Osteoblast (primary cell): ENCODE results near the gene CLRN3. TPM values are rescaled to one million over a fixed set of nuclear protein-coding genes. Genes with fewer than 3 reads are reported as not detected.

Source experiments
- DNase-seq: peaks from one replicate; pipeline ENCODE4 v3.0.0; 2011; ENCODE audit warnings: low spot score, mixed read lengths; ENCODE audit not compliant: insufficient read length; ENCODE audit errors: missing footprints
- H2AFZ ChIP-seq: 2 replicates; pipeline ENCODE4 v1.6.0; 2011; ENCODE audit warnings: mild to moderate bottlenecking, low read length
- H3K27ac ChIP-seq: 2 replicates; pipeline ENCODE4 v1.5.1; 2011; ENCODE audit warnings: mild to moderate bottlenecking, low read depth, low read length, moderate library complexity
- H3K27me3 ChIP-seq: 2 replicates; pipeline ENCODE4 v1.6.0; 2012; ENCODE audit warnings: mild to moderate bottlenecking, control low read depth, inconsistent platforms, low read length, moderate library complexity; ENCODE audit not compliant: insufficient read depth
- H3K36me3 ChIP-seq: 2 replicates; pipeline ENCODE4 v1.5.1; 2011; ENCODE audit warnings: mild to moderate bottlenecking, low read length, control low read depth, moderate library complexity; ENCODE audit not compliant: insufficient read depth
- H3K4me1 ChIP-seq: 2 replicates; pipeline ENCODE4 v1.5.1; 2011; ENCODE audit warnings: mild to moderate bottlenecking, low read length, control low read depth, moderate library complexity; ENCODE audit not compliant: insufficient read depth
- H3K4me2 ChIP-seq: 2 replicates; pipeline ENCODE4 v1.6.0; 2011; ENCODE audit warnings: mild to moderate bottlenecking, low read length; ENCODE audit not compliant: insufficient read depth
- H3K4me3 ChIP-seq: fragments of 200-600 bp; sonication (generic); 3 replicates; pipeline ENCODE4 v1.5.1; 2012; ENCODE audit warnings: mild to moderate bottlenecking, low read length, inconsistent platforms; ENCODE audit not compliant: insufficient read depth
- H3K79me2 ChIP-seq: 2 replicates; pipeline ENCODE4 v1.6.0; 2012; ENCODE audit warnings: mild to moderate bottlenecking, low read length, control low read depth, inconsistent platforms; ENCODE audit not compliant: insufficient read depth
- H3K9me3 ChIP-seq: 2 replicates; pipeline ENCODE4 v1.5.1; 2011; ENCODE audit warnings: low read depth, low read length, control low read depth
- H4K20me1 ChIP-seq: 2 replicates; pipeline ENCODE4 v1.6.0; 2012; ENCODE audit warnings: mild to moderate bottlenecking, low read length, control low read depth; ENCODE audit not compliant: insufficient read depth
- total RNA-seq: library from RNA; depleted of rRNA; stranded (reverse); fragments of >200 nt; gene quantifications from 2 replicates; pipeline ENCODE4 v1.2.3, GENCODE V29; 2012
- TF ChIP-seq, protein P1 (sequence below): IDR thresholded peaks from 2 replicates; pipeline ENCODE4 v1.5.1; 2011; ENCODE audit warnings: mild to moderate bottlenecking, low read depth, low read length, moderate library complexity; ENCODE audit errors: extremely low read depth

CLRN3 gene
- total RNA-seq, 1 donor: not detected

DNA sequence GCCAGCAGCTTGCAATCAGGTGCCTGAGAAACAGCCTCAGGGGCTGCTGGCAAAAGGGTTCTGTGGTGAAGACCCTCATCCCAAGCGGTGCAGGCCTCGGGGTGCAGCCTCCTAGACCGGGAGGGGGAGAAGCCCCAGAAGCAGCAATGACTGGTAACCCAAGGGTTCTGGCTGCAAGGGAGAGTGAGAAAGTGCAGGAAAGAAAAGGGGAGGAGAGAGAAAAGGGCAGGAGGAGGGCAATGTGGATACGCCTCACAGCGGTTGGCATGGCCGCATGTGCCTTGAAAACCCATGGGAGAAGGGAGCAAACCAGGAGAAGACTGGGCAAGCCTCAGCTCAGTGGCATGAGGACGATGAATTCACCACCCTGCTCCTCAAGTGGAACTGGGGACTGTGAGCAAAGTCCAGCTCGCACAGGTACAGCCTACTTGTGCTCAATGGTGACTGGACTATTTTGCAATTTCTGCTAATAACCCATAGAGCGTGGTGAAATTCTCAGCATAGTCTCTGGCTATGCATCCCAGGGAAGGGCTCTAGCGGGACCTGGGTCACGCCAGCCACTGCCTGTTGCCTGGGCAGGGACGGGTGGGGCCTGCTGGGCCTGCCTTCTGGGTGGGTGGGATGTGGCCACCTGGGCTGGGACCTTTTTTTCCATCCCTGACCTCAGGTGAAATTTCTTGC, 6.2 kb downstream of the CLRN3 start:
- no peak overlapping the region for H3K27ac ChIP-seq
- H3K36me3 ChIP-seq: no peaks in the 10 kb centered on the region
- DNase-seq: no peak
- TF ChIP-seq, protein P1, sequence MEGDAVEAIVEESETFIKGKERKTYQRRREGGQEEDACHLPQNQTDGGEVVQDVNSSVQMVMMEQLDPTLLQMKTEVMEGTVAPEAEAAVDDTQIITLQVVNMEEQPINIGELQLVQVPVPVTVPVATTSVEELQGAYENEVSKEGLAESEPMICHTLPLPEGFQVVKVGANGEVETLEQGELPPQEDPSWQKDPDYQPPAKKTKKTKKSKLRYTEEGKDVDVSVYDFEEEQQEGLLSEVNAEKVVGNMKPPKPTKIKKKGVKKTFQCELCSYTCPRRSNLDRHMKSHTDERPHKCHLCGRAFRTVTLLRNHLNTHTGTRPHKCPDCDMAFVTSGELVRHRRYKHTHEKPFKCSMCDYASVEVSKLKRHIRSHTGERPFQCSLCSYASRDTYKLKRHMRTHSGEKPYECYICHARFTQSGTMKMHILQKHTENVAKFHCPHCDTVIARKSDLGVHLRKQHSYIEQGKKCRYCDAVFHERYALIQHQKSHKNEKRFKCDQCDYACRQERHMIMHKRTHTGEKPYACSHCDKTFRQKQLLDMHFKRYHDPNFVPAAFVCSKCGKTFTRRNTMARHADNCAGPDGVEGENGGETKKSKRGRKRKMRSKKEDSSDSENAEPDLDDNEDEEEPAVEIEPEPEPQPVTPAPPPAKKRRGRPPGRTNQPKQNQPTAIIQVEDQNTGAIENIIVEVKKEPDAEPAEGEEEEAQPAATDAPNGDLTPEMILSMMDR: no peak
- no peak overlapping the region for H3K4me3 ChIP-seq
- H3K4me1 ChIP-seq: peaks cover 10% of the 10 kb centered on the region
- H2AFZ ChIP-seq: no peak overlapping the region
- no peaks in the 10 kb centered on the region for H3K79me2 ChIP-seq
- no peak overlapping the region for H3K4me2 ChIP-seq
- H3K9me3 ChIP-seq: no peaks in the 10 kb centered on the region
- no peaks in the 10 kb centered on the region for H4K20me1 ChIP-seq
- no peaks in the 10 kb centered on the region for H3K27me3 ChIP-seq

DNA sequence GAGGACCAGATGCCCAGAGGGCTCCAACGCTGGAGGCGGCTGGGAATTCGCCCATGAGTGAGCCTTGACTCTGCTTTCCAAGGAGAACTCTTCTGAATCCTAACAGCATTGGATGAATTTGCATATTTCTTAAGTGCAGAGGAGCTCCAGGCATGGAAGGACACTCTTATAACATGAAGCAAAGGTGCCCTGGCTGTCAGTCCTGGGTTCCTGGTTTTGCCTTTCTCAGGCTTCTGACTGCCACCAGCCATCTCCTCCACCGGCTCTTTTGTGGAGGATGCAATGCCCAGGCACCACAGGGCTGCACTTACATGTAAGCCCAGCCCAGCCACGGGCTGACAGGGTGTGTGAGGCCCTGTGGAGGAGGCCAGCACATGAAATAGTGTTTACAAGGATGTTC, 8.2 kb downstream of the CLRN3 start:
- no peaks in the 10 kb centered on the region for H3K27me3 ChIP-seq
- H2AFZ ChIP-seq: no peak overlapping the region

DNA sequence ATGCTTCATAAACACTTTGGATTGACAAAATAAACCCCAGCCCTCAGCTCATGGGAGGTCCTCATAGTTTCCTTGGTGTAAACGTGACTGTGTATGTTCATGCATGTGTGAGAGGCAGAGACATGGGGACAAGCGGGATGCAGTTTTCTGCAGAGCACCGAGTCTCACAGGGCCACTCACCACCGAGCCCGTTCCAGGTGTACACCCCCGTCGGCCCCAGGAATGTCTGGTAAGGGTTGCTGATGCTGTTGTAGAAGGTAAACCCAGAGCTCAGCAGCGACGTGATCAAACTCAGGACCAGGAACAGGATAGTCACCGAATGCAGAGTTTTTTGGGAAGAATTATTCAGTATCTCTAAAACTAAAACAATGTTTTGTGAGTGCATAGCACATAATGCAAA, 9.2 kb downstream of the CLRN3 start:
- Histone ChIP-seq H3K9me3 (no peaks in the 10 kb centered on the region), H3K4me2 (no peak overlapping the region), H4K20me1 (no peaks in the 10 kb centered on the region), H3K27me3 (no peaks in the 10 kb centered on the region), H3K4me3 (no peak overlapping the region), H3K36me3 (no peaks in the 10 kb centered on the region), H2AFZ (no peak overlapping the region), H3K4me1 (peaks cover 2% of the 10 kb centered on the region), H3K27ac (no peak overlapping the region), H3K79me2 (no peaks in the 10 kb centered on the region)
- TF ChIP-seq, protein P1: no peak
- no peak for DNase-seq

More for the DNA sequence above, 8.2 kb downstream of the CLRN3 start:
- DNase-seq: no peak
- H4K20me1 ChIP-seq: no peaks in the 10 kb centered on the region
- H3K9me3 ChIP-seq: no peaks in the 10 kb centered on the region
- TF ChIP-seq, protein P1: no peak
- no peaks in the 10 kb centered on the region for H3K36me3 ChIP-seq
- no peak overlapping the region for H3K27ac ChIP-seq
- no peak overlapping the region for H3K4me2 ChIP-seq
- H3K79me2 ChIP-seq: no peaks in the 10 kb centered on the region
- no peak overlapping the region for H3K4me3 ChIP-seq
- peaks cover 6% of the 10 kb centered on the region for H3K4me1 ChIP-seq

DNA sequence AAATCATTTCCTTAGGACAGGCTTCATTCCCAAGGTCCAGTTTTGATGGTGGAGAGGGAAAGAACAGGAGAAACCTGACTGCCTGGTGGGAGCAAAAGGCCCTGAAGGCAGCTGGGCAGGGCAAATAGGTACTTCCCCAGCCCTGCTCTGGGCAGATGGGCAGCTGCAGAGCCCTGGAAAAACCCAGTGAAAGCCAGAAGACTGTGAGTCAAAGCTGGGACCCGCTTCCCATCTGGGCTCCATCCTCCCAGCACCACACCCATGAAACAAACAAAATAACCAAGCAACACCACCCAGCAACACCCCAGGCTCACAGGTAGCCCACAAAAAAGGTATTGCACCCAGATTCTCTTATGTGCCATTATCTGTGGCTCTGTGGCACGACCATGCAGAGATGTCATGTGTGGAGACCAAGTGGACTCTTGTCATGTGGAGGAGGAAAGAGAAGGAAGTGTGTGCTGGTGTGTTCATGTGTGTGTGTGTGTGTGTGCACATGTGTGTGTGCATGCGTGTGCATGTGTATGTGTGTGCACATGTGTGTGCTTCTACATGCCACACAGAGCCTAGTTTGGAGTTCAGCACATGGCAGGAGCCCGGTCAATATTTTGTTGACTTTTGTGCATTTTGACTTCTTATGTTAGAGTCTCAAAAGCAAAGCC, 9.8 kb downstream of the CLRN3 start:
- Histone ChIP-seq H4K20me1 (no peaks in the 10 kb centered on the region), H3K27ac (no peak overlapping the region), H3K36me3 (no peaks in the 10 kb centered on the region), H3K4me3 (no peak overlapping the region), H3K27me3 (no peaks in the 10 kb centered on the region), H3K9me3 (no peaks in the 10 kb centered on the region), H3K79me2 (no peaks in the 10 kb centered on the region), H3K4me2 (no peak overlapping the region), H2AFZ (no peak overlapping the region), H3K4me1 (peaks cover 2% of the 10 kb centered on the region)
- TF ChIP-seq, protein P1: no peak
- DNase-seq: no peak
